HCT116 (cell line): ENCODE data around the gene BLOC1S2. TPM values are rescaled to one million over a fixed set of nuclear protein-coding genes. Genes with fewer than 3 reads are reported as not detected.

Experiments
- ATAC-seq: fragments of 200-7000 bp; cut with Tn5 transposase; 2 replicates; pipeline ENCODE4 v1.9.1; 2020; ENCODE audit warnings: mild to moderate bottlenecking, moderate library complexity
- BruUV-seq: library from RNA; stranded (reverse); fragments of 400-500 nt; replicated peaks from 2 replicates; lab custom pipeline; 2021; lab: Mats Ljungman, UMichigan
- CTCF ChIA-PET: fragments of 300-600 bp; sonication (Branson Sonifier 250); formaldehyde crosslinking; loops from one replicate; lab custom pipeline; 2021; ENCODE audit warnings: antibody characterized with exemption; lab: Charles Lee
- POLR2A ChIA-PET: fragments of 300-600, 350-600 bp; sonication (Branson Sonifier 250); formaldehyde crosslinking; loops from one replicate; lab custom pipeline; 2021; ENCODE audit warnings: antibody characterized with exemption; lab: Charles Lee
- RAD21 ChIA-PET, 2 experiments: fragments of 300-600 bp; sonication (Branson Sonifier 250); formaldehyde crosslinking; loops; one replicate each; lab custom pipeline; 2023; ENCODE audit warnings: low total read pairs in 2 of 2; ENCODE audit not compliant: uncharacterized antibody in 2 of 2, unreplicated experiment in 2 of 2, low non-redundant PET in 1 of 2; lab: Charles Lee
- DNase-seq: peaks from one replicate; pipeline ENCODE4 v3.0.0-alpha.2; 2010; ENCODE audit warnings: low read depth, low spot score
- H2AFZ ChIP-seq: fragments of 200-600 bp; shearing (Covaris generic), sonication (generic); 2 replicates; pipeline ENCODE4 v1.6.1; 2017; ENCODE audit warnings: low read depth, mixed run types, mixed read lengths, antibody characterized with exemption, low read length; ENCODE audit not compliant: poor library complexity, severe bottlenecking
- H3K27ac ChIP-seq: 2 replicates; pipeline ENCODE4 v1.5.1; 2012; ENCODE audit warnings: low read depth, low read length
- H3K27me3 ChIP-seq: fragments of 200-600 bp; sonication (generic); 2 replicates; pipeline ENCODE4 v1.6.1; 2016; ENCODE audit warnings: mixed run types, low read length, mixed read lengths; ENCODE audit not compliant: insufficient read depth
- H3K36me3 ChIP-seq, 2 experiments: fragments of 200-500 bp in 1 of 2; fragments of 200-600 bp in 1 of 2; sonication (Bioruptor generic) in 1 of 2; sonication (generic) in 1 of 2; 2 replicates each; pipeline versions ENCODE4 v1.5.1 to v1.6.1; 2014 to 2016; ENCODE audit warnings: low read length in 2 of 2, inconsistent platforms in 1 of 2, mixed read lengths in 1 of 2, mixed run types in 1 of 2; ENCODE audit not compliant: insufficient read depth in 2 of 2, control insufficient read depth in 1 of 2
- H3K4me1 ChIP-seq, 2 experiments: fragments of 200-600 bp in 1 of 2; sonication (generic) in 1 of 2; 2 replicates each; pipeline versions ENCODE4 v1.5.1 to v1.6.1; 2012 to 2017; ENCODE audit warnings: low read length in 2 of 2, inconsistent platforms in 1 of 2, mild to moderate bottlenecking in 1 of 2, mixed read lengths in 1 of 2, mixed run types in 1 of 2, moderate library complexity in 1 of 2; ENCODE audit not compliant: insufficient read depth in 2 of 2, control insufficient read depth in 1 of 2
- H3K4me2 ChIP-seq: fragments of 200-600 bp; sonication (generic); 2 replicates; pipeline ENCODE4 v1.6.1; 2017; ENCODE audit warnings: mixed run types, low read length, mixed read lengths
- H3K4me3 ChIP-seq, 2 experiments: fragments of 200-600 bp in 1 of 2; sonication (generic) in 1 of 2; replicated peaks in 1 of 2; 2 replicates each; pipeline ENCODE4 v1.5.1; 2011 to 2016; ENCODE audit warnings: low read length in 2 of 2, control low read depth in 1 of 2, low read depth in 1 of 2, mild to moderate bottlenecking in 1 of 2, mixed read lengths in 1 of 2, mixed run types in 1 of 2
- H3K79me2 ChIP-seq: fragments of 200-600 bp; sonication (generic); 2 replicates; pipeline ENCODE4 v1.6.1; 2017; ENCODE audit warnings: mild to moderate bottlenecking, mixed run types, low read length, moderate library complexity, mixed read lengths; ENCODE audit not compliant: insufficient read depth
- H3K9ac ChIP-seq: fragments of 200-600 bp; sonication (generic); 2 replicates; pipeline ENCODE4 v1.6.1; 2016; ENCODE audit warnings: low read length, mixed read lengths
- H3K9me2 ChIP-seq: fragments of 200-600 bp; sonication (generic), shearing (Covaris generic); 2 replicates; pipeline ENCODE4 v1.6.1; 2017; ENCODE audit warnings: mixed run types, mild to moderate bottlenecking, moderate library complexity; ENCODE audit not compliant: insufficient read depth
- H3K9me3 ChIP-seq, 2 experiments: fragments of 200-500 bp in 1 of 2; fragments of 200-600 bp in 1 of 2; sonication (Bioruptor generic) in 1 of 2; sonication (generic) in 1 of 2; 2 replicates each; pipeline ENCODE4 v1.6.1; 2014 to 2017; ENCODE audit warnings: low read length in 2 of 2, mixed read lengths in 2 of 2, inconsistent platforms in 1 of 2, low read depth in 1 of 2, mild to moderate bottlenecking in 1 of 2, mixed run types in 1 of 2, moderate library complexity in 1 of 2; ENCODE audit not compliant: control insufficient read depth in 1 of 2, insufficient read depth in 1 of 2
- H4K20me1 ChIP-seq: fragments of 200-600 bp; sonication (generic), shearing (Covaris generic); 2 replicates; pipeline ENCODE4 v1.6.1; 2017; ENCODE audit warnings: mixed run types, mild to moderate bottlenecking, moderate library complexity; ENCODE audit not compliant: insufficient read depth
- ATF3 ChIP-seq: IDR thresholded peaks from 2 replicates; pipeline ENCODE4 v1.6.1; 2012
- CBX3 ChIP-seq: IDR thresholded peaks from 2 replicates; pipeline ENCODE4 v1.6.1; 2012; ENCODE audit warnings: low read depth
- CEBPB ChIP-seq: IDR thresholded peaks from 2 replicates; pipeline ENCODE4 v1.6.1; 2012; ENCODE audit warnings: low read depth
- EGR1 ChIP-seq: IDR thresholded peaks from 2 replicates; pipeline ENCODE4 v1.6.1; 2012; ENCODE audit warnings: low read depth
- EZH2 ChIP-seq: fragments of 200-600 bp; sonication (generic); IDR thresholded peaks from 2 replicates; pipeline ENCODE4 v1.6.1; 2017; ENCODE audit warnings: antibody characterized with exemption, mixed run types
- EZH2phosphoT487 ChIP-seq: fragments of 200-600 bp; IDR thresholded peaks from 2 replicates; pipeline ENCODE4 v1.6.1; 2018; ENCODE audit warnings: antibody characterized with exemption, borderline replicate concordance
- FOSL1 ChIP-seq: IDR thresholded peaks from 2 replicates; pipeline ENCODE4 v1.6.1; 2012; ENCODE audit warnings: low read depth
- JUND ChIP-seq: IDR thresholded peaks from 2 replicates; pipeline ENCODE4 v1.6.1; 2012
- POLR2A ChIP-seq: IDR thresholded peaks from 2 replicates; pipeline ENCODE4 v1.7.0; 2011; ENCODE audit warnings: borderline replicate concordance; ENCODE audit not compliant: insufficient read depth, insufficient read length; ENCODE audit errors: extremely low read depth
- RAD21 ChIP-seq: IDR thresholded peaks from 2 replicates; pipeline ENCODE4 v1.6.1; 2012; ENCODE audit warnings: low read depth, mild to moderate bottlenecking
- REST ChIP-seq: IDR thresholded peaks from 2 replicates; pipeline ENCODE4 v1.6.1; 2012; ENCODE audit warnings: low read depth
- SP1 ChIP-seq: IDR thresholded peaks from 2 replicates; pipeline ENCODE4 v1.6.1; 2012; ENCODE audit warnings: low read depth
- SRF ChIP-seq: IDR thresholded peaks from 2 replicates; pipeline ENCODE4 v1.6.1; 2012; ENCODE audit warnings: low read depth
- TCF7L2 ChIP-seq: IDR thresholded peaks from 2 replicates; pipeline ENCODE4 v1.7.0; 2011; ENCODE audit warnings: borderline replicate concordance, inconsistent platforms; ENCODE audit not compliant: insufficient read depth, insufficient read length; ENCODE audit errors: extremely low read depth
- YY1 ChIP-seq: IDR thresholded peaks from 2 replicates; pipeline ENCODE4 v1.6.1; 2011; ENCODE audit warnings: low read length, low read depth, moderate library complexity, mild to moderate bottlenecking; ENCODE audit not compliant: insufficient replicate concordance; ENCODE audit errors: extremely low read depth
- ZFX ChIP-seq: fragments of 450-650 bp; IDR thresholded peaks from 2 replicates; pipeline ENCODE4 v1.6.1; 2017
- ZNF274 ChIP-seq: fragments of 200-500 bp; sonication (Bioruptor generic); IDR thresholded peaks from 2 replicates; pipeline ENCODE4 v1.6.1; 2014; ENCODE audit warnings: mild to moderate bottlenecking, low read depth, low read length, inconsistent platforms
- intact Hi-C: fragments of 100-400 bp; cut with micrococcal nuclease; formaldehyde crosslinking; loops from 2 replicates; pipeline ENCODE4 v1.10.0; 2022
- total RNA-seq: library from RNA; stranded (reverse); gene quantifications from one replicate; pipeline ENCODE4 v1.2.1, GENCODE V29; 2021; ENCODE audit not compliant: unreplicated experiment
- TF ChIP-seq, protein P1 (sequence below): IDR thresholded peaks from 2 replicates; pipeline ENCODE4 v1.6.1; 2012
- TF ChIP-seq, protein P2 (sequence below): IDR thresholded peaks from 2 replicates; pipeline ENCODE4 v1.6.1; 2011; ENCODE audit warnings: mild to moderate bottlenecking, low read length, moderate library complexity; ENCODE audit not compliant: insufficient replicate concordance; ENCODE audit errors: extremely low read depth

The BLOC1S2 gene
- total RNA-seq, 1 experiment from 2014 or later: 54.6 TPM

GRCh38 chr10:100306861-100307260 lies 20.4 kb upstream of the BLOC1S2 start (continued):
- TF ChIP-seq EGR1 (no peak), EZH2phosphoT487 (no peak), ATF3 (no peak), ZFX (no peak), EZH2 (no peak), SRF (no peak)

DNA sequence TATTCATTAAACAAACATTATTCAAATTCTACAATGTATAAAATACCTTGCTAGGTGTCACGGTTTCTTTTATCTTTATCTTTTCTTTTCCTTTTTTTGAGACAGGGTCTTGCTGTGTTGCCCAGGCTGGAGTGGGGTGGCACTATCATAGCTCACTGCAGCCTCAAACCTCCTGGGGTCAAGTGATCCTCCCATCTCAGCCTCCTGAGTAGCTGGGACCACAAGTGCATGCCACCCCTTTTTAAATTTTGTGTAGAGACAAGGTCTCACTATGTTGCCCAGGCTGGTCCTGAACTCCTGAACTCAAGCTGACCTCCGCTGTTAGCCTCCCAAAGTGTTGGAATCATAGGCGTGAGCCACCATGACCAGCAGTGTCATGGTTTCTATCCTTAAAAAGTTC lies 17.9 kb upstream of the BLOC1S2 start:
- no TSS peak for BruUV-seq
- Histone ChIP-seq H3K36me3 (no peaks in the 10 kb centered on the region), H3K4me1 (peaks cover 4 to 7% of the 10 kb centered on the region in 2 experiments; a peak in 2 of 4 replicates), H3K9ac (no peak overlapping the region), H3K9me2 (no peaks in the 10 kb centered on the region), H3K79me2 (no peaks in the 10 kb centered on the region), H3K4me2 (no peak overlapping the region), H3K27me3 (no peaks in the 10 kb centered on the region; the same call in 1 of the 2 replicates)
- RAD21 ChIA-PET: interaction anchor here in 1 of 2 experiments (0.7 kb wide), 2 partner anchors 9 to 33 kb away, joined by 4 read pairs; no protein-coding TSS in a partner anchor
- intact Hi-C loops: loop anchor here (5.0 kb wide), 1 partner anchor 33 kb away; no protein-coding TSS in a partner anchor
- POLR2A ChIA-PET: no interaction called here
- TF ChIP-seq ZFX (no peak), RAD21 (no peak), POLR2A (no peak), ZNF274 (no peak), REST (no peak), JUND (no peak), TCF7L2 (no peak), YY1 (no peak), FOSL1 (no peak), SP1 (no peak), EGR1 (no peak), EZH2phosphoT487 (no peak), ATF3 (no peak), SRF (no peak), CBX3 (no peak), CEBPB (no peak)
- TF ChIP-seq, protein P1, sequence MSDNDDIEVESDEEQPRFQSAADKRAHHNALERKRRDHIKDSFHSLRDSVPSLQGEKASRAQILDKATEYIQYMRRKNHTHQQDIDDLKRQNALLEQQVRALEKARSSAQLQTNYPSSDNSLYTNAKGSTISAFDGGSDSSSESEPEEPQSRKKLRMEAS: no peak
- TF ChIP-seq, protein P2, sequence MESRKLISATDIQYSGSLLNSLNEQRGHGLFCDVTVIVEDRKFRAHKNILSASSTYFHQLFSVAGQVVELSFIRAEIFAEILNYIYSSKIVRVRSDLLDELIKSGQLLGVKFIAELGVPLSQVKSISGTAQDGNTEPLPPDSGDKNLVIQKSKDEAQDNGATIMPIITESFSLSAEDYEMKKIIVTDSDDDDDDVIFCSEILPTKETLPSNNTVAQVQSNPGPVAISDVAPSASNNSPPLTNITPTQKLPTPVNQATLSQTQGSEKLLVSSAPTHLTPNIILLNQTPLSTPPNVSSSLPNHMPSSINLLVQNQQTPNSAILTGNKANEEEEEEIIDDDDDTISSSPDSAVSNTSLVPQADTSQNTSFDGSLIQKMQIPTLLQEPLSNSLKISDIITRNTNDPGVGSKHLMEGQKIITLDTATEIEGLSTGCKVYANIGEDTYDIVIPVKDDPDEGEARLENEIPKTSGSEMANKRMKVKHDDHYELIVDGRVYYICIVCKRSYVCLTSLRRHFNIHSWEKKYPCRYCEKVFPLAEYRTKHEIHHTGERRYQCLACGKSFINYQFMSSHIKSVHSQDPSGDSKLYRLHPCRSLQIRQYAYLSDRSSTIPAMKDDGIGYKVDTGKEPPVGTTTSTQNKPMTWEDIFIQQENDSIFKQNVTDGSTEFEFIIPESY: no peak
- TF ChIP-seq, all 23 proteins: peak for 0
- Histone ChIP-seq H3K4me3 (no peak overlapping the region), H3K9me3 (no peaks in the 10 kb centered on the region), H2AFZ (no peak overlapping the region), H3K27ac (no peak overlapping the region), H4K20me1 (no peaks in the 10 kb centered on the region)
- CTCF ChIA-PET: interaction anchor here (0.9 to 1.8 kb wide), 5 partner anchors 8 to 574 kb away, joined by 4 to 9 read pairs (median 5); partner anchors contain the start of gene SCD
- DNase-seq: no peak
- no peak for ATAC-seq
